ENCODE measurements around the gene SF1. TPM values are rescaled to one million over a fixed set of nuclear protein-coding genes. Genes with fewer than 3 reads are reported as not detected.

The SF1 gene
- total RNA-seq, 1 experiment from 2014 or later: 360 TPM

Other genes with a start within 250 kb of the SF1 start
- not detected for gene SLC22A11, start 222.6 kb downstream of the SF1 start, total RNA-seq (2021; ENCODE audit: unreplicated experiment)
- gene SLC22A12, start 187.3 kb downstream of the SF1 start, total RNA-seq (2021; ENCODE audit: unreplicated experiment): not detected
- 0.15 TPM for gene NRXN2, start 55.3 kb downstream of the SF1 start, total RNA-seq (2021; ENCODE audit: unreplicated experiment)
- gene RASGRP2, start 34.4 kb downstream of the SF1 start, total RNA-seq (2021; ENCODE audit: unreplicated experiment): 3.7 TPM
- 0.39 TPM for gene PYGM, start 18.6 kb downstream of the SF1 start, total RNA-seq (2021; ENCODE audit: unreplicated experiment)
- gene MAP4K2, start 24.7 kb upstream of the SF1 start, total RNA-seq (2021; ENCODE audit: unreplicated experiment): 46.4 TPM
- gene MEN1, start 32.0 kb upstream of the SF1 start, total RNA-seq (2021; ENCODE audit: unreplicated experiment): 54.5 TPM
- 4.1 TPM for gene CDC42BPG, start 66.1 kb upstream of the SF1 start, total RNA-seq (2021; ENCODE audit: unreplicated experiment)
- 186 TPM for gene EHD1, start 100.1 kb upstream of the SF1 start, total RNA-seq (2021; ENCODE audit: unreplicated experiment)
- 28.8 TPM for gene ATG2A, start 138.7 kb upstream of the SF1 start, total RNA-seq (2021; ENCODE audit: unreplicated experiment)
- 14.0 TPM for gene PPP2R5B, start 146.1 kb upstream of the SF1 start, total RNA-seq (2021; ENCODE audit: unreplicated experiment)
- not detected for gene GPHA2, start 157.4 kb upstream of the SF1 start, total RNA-seq (2021; ENCODE audit: unreplicated experiment)
- gene MAJIN, start 193.6 kb upstream of the SF1 start, total RNA-seq (2021; ENCODE audit: unreplicated experiment): not detected
- gene BATF2, start 218.4 kb upstream of the SF1 start, total RNA-seq (2021; ENCODE audit: unreplicated experiment): 1.6 TPM
- gene ARL2, start 235.6 kb upstream of the SF1 start, total RNA-seq (2021; ENCODE audit: unreplicated experiment): 177 TPM
- 51.5 TPM for gene SNX15, start 248.9 kb upstream of the SF1 start, total RNA-seq (2021; ENCODE audit: unreplicated experiment)